Stimulated activated CD8-positive, alpha-beta memory T cell treated with anti-CD3 and anti-CD28 coated beads, Interleukin-2, amount 100 ng/mL, for 48 hours (primary cell): ENCODE data around the gene KCNQ5.

Experiments used
- DNase-seq, 2 donors: peaks; one replicate each; pipeline ENCODE4 v3.0.0-alpha.2; 2020; ENCODE audit warnings: low read depth in 2 of 2

Gene KCNQ5

GRCh38 chr6:73051147-73051546 is 429.3 kb downstream of the KCNQ5 start:
- no peak for DNase-seq

- DNase-seq, result no peak
These were observed 433.1 kb downstream of the KCNQ5 start for GRCh38 chr6:73054958-73055357.

- no peak for DNase-seq
These were observed 436.9 kb downstream of the KCNQ5 start for GRCh38 chr6:73058736-73059135.

- DNase-seq, result no peak
These were observed 440.3 kb downstream of the KCNQ5 start for GRCh38 chr6:73062130-73062529.

GRCh38 chr6:73062837-73063236 is 441.0 kb downstream of the KCNQ5 start:
- DNase-seq, result no peak

- no peak for DNase-seq
These were observed 442.4 kb downstream of the KCNQ5 start for GRCh38 chr6:73064266-73064665.

GRCh38 chr6:73073238-73073637 is 451.4 kb downstream of the KCNQ5 start:
- no peak for DNase-seq

- DNase-seq, result no peak
These were observed 452.3 kb downstream of the KCNQ5 start for GRCh38 chr6:73074175-73074574.

GRCh38 chr6:73076211-73076954 is 454.5 kb downstream of the KCNQ5 start:
- no peak for DNase-seq

- no peak for DNase-seq
These were observed 456.5 kb downstream of the KCNQ5 start for GRCh38 chr6:73078333-73078862.

GRCh38 chr6:73078908-73079610 is 457.2 kb downstream of the KCNQ5 start:
- DNase-seq, result no peak

GRCh38 chr6:73079611-73079955 is 457.7 kb downstream of the KCNQ5 start:
- DNase-seq, result no peak

GRCh38 chr6:73079978-73080377 is 458.1 kb downstream of the KCNQ5 start:
- DNase-seq, result no peak

- DNase-seq, result no peak
These were observed 460.1 kb downstream of the KCNQ5 start for GRCh38 chr6:73081955-73082354.

GRCh38 chr6:73083886-73084285 is 462.0 kb downstream of the KCNQ5 start:
- DNase-seq, result no peak

- DNase-seq, result no peak
These were observed 463.6 kb downstream of the KCNQ5 start for GRCh38 chr6:73085443-73085871.

GRCh38 chr6:73086726-73087125 is 464.9 kb downstream of the KCNQ5 start:
- no peak for DNase-seq

GRCh38 chr6:73088138-73088813 is 466.4 kb downstream of the KCNQ5 start:
- no peak for DNase-seq

GRCh38 chr6:73104921-73105320 is 483.1 kb downstream of the KCNQ5 start:
- DNase-seq, result no peak

- no peak for DNase-seq
These were observed 485.2 kb downstream of the KCNQ5 start for GRCh38 chr6:73107016-73107415.

GRCh38 chr6:73108949-73109348 is 487.1 kb downstream of the KCNQ5 start:
- DNase-seq, result no peak

- DNase-seq, result no peak
These were observed 487.8 kb downstream of the KCNQ5 start for GRCh38 chr6:73109659-73110058.

GRCh38 chr6:73116330-73116729 is 494.5 kb downstream of the KCNQ5 start:
- no peak for DNase-seq
